GM12872 (cell line): ENCODE results near the gene FADS3.

Source experiments
- CTCF ChIP-seq: IDR thresholded peaks from 3 replicates; pipeline ENCODE4 v1.5.1; 2011; ENCODE audit warnings: low read depth, mild to moderate bottlenecking, low read length, moderate library complexity; ENCODE audit not compliant: insufficient read depth

FADS3 gene

GRCh38 chr11:61925736-61926135 lies 34.4 kb upstream of the FADS3 start:
- TF ChIP-seq CTCF: no peak

GRCh38 chr11:61924064-61924455 lies 32.7 kb upstream of the FADS3 start:
- TF ChIP-seq CTCF: no peak

GRCh38 chr11:61923166-61924063 lies 32.1 kb upstream of the FADS3 start:
- TF ChIP-seq CTCF: no peak

GRCh38 chr11:61922539-61922938 lies 31.2 kb upstream of the FADS3 start:
- no peak for TF ChIP-seq CTCF

GRCh38 chr11:61921446-61921845 lies 30.1 kb upstream of the FADS3 start:
- no peak for TF ChIP-seq CTCF

GRCh38 chr11:61919705-61920631 lies 28.6 kb upstream of the FADS3 start:
- no peak for TF ChIP-seq CTCF
